ENCODE results near the gene INO80D.

DNA sequence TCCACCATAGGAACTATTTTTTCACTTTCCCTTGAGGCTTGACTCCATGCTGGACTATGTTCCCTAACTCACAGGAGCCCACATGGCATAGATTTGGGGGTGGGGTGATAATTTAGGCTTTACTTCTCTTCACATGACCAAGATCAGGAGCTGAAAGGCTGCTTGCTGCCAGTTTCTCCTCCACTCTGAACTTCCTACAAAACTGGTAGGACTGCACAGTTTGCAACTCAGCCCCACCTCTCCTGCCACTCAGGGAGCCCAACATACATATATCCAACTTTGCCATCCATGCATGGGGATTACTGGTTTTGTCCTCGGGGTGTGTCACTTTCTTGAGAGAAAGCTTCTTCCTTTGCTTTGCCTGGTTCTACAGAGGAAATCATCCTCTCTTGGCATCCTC, 14.2 kb downstream of the INO80D start:
- TF ChIP-seq, protein P1, sequence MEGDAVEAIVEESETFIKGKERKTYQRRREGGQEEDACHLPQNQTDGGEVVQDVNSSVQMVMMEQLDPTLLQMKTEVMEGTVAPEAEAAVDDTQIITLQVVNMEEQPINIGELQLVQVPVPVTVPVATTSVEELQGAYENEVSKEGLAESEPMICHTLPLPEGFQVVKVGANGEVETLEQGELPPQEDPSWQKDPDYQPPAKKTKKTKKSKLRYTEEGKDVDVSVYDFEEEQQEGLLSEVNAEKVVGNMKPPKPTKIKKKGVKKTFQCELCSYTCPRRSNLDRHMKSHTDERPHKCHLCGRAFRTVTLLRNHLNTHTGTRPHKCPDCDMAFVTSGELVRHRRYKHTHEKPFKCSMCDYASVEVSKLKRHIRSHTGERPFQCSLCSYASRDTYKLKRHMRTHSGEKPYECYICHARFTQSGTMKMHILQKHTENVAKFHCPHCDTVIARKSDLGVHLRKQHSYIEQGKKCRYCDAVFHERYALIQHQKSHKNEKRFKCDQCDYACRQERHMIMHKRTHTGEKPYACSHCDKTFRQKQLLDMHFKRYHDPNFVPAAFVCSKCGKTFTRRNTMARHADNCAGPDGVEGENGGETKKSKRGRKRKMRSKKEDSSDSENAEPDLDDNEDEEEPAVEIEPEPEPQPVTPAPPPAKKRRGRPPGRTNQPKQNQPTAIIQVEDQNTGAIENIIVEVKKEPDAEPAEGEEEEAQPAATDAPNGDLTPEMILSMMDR (IDR thresholded peaks at IDR 0.05; ENCODE audit: insufficient read depth, low read length) = no peak
- no peak for TF ChIP-seq POLR2AphosphoS5 (IDR thresholded peaks at IDR 0.05; ENCODE audit: low read depth)
- TF ChIP-seq SPI1 (IDR thresholded peaks at IDR 0.05; ENCODE audit: borderline replicate concordance, low read depth) = no peak
- TF ChIP-seq, protein P2, sequence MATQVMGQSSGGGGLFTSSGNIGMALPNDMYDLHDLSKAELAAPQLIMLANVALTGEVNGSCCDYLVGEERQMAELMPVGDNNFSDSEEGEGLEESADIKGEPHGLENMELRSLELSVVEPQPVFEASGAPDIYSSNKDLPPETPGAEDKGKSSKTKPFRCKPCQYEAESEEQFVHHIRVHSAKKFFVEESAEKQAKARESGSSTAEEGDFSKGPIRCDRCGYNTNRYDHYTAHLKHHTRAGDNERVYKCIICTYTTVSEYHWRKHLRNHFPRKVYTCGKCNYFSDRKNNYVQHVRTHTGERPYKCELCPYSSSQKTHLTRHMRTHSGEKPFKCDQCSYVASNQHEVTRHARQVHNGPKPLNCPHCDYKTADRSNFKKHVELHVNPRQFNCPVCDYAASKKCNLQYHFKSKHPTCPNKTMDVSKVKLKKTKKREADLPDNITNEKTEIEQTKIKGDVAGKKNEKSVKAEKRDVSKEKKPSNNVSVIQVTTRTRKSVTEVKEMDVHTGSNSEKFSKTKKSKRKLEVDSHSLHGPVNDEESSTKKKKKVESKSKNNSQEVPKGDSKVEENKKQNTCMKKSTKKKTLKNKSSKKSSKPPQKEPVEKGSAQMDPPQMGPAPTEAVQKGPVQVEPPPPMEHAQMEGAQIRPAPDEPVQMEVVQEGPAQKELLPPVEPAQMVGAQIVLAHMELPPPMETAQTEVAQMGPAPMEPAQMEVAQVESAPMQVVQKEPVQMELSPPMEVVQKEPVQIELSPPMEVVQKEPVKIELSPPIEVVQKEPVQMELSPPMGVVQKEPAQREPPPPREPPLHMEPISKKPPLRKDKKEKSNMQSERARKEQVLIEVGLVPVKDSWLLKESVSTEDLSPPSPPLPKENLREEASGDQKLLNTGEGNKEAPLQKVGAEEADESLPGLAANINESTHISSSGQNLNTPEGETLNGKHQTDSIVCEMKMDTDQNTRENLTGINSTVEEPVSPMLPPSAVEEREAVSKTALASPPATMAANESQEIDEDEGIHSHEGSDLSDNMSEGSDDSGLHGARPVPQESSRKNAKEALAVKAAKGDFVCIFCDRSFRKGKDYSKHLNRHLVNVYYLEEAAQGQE (IDR thresholded peaks at IDR 0.05; ENCODE audit: insufficient replicate concordance, low read depth) = no peak
